ENCODE measurements around the gene GALNT17. TPM values are rescaled to one million over a fixed set of nuclear protein-coding genes. Genes with fewer than 3 reads are reported as not detected.
"Not testable (repeated sequence)": the region's sequence is repeated elsewhere in the genome, so short reads cannot be mapped to it uniquely, and the experiment has no call there.

Gene GALNT17
- total RNA-seq, 6 donors from 2014 or later, result 5.3 to 26.2 (median 10.1) TPM

- Histone ChIP-seq H3K27me3 (no peaks in the 10 kb centered on the region), H3K27ac (no peak overlapping the region), H3K9me3 (no peaks in the 10 kb centered on the region), H3K36me3 (no peaks in the 10 kb centered on the region), H3K4me1 (no peaks in the 10 kb centered on the region), H3K4me3 (no peak overlapping the region)
- ATAC-seq (ENCODE audit: low FRiP score in 2 of 2) (no peak), DNase-seq (no peak)
- TF ChIP-seq POLR2A (IDR thresholded peaks at IDR 0.05) (no peak), EP300 (IDR thresholded peaks at IDR 0.05) (no peak), POLR2AphosphoS5 (IDR thresholded peaks at IDR 0.05) (no peak), CTCF (IDR thresholded peaks at IDR 0.05) (no peak)
- 52 to 59% methylated on average over 2 of the region's 2 CpGs for WGBS, 2 donors
Measured at GRCh38 chr7:71574153-71574860, 442.4 kb downstream of the GALNT17 start.

- no peak for DNase-seq
- Histone ChIP-seq H3K4me3 (no peak overlapping the region), H3K36me3 (no peaks in the 10 kb centered on the region), H3K27ac (no peak overlapping the region), H3K9me3 (no peaks in the 10 kb centered on the region), H3K27me3 (no peaks in the 10 kb centered on the region), H3K4me1 (no peaks in the 10 kb centered on the region)
- TF ChIP-seq CTCF (IDR thresholded peaks at IDR 0.05), result no peak
- no peak for TF ChIP-seq POLR2AphosphoS5 (IDR thresholded peaks at IDR 0.05)
- no peak for TF ChIP-seq POLR2A (IDR thresholded peaks at IDR 0.05)
- TF ChIP-seq EP300 (IDR thresholded peaks at IDR 0.05), result no peak
- no peak for ATAC-seq (ENCODE audit: low FRiP score in 2 of 2)
- WGBS, 2 donors, result 70 to 82% methylated on average over 1 of the region's 1 CpG
Measured at GRCh38 chr7:71580027-71580426, 448.1 kb downstream of the GALNT17 start.

- Histone ChIP-seq H3K27me3 (no peaks in the 10 kb centered on the region), H3K4me3 (no peak overlapping the region), H3K4me1 (no peaks in the 10 kb centered on the region), H3K36me3 (no peaks in the 10 kb centered on the region), H3K9me3 (no peaks in the 10 kb centered on the region), H3K27ac (no peak overlapping the region)
- TF ChIP-seq CTCF (IDR thresholded peaks at IDR 0.05) (no peak), POLR2AphosphoS5 (IDR thresholded peaks at IDR 0.05) (no peak), POLR2A (IDR thresholded peaks at IDR 0.05) (no peak), EP300 (IDR thresholded peaks at IDR 0.05) (no peak)
- 60 to 63% methylated on average over 3 of the region's 3 CpGs for WGBS, 2 donors
- no peak for DNase-seq
- no peak for ATAC-seq (ENCODE audit: low FRiP score in 2 of 2)
Measured at GRCh38 chr7:71584256-71584655, 452.3 kb downstream of the GALNT17 start.

- 92% methylated on average over 6 to 7 of the region's 7 CpGs for WGBS, 2 donors
- H3K27ac ChIP-seq, result no peak overlapping the region
- no peak for TF ChIP-seq CTCF (IDR thresholded peaks at IDR 0.05)
- TF ChIP-seq POLR2A (IDR thresholded peaks at IDR 0.05), result no peak
- TF ChIP-seq POLR2AphosphoS5 (IDR thresholded peaks at IDR 0.05), result no peak
- no peak for TF ChIP-seq EP300 (IDR thresholded peaks at IDR 0.05)
- no peak for ATAC-seq (ENCODE audit: low FRiP score in 2 of 2)
- no peaks in the 10 kb centered on the region for H3K4me1 ChIP-seq
- H3K4me3 ChIP-seq, result no peak overlapping the region
- no peak for DNase-seq
- H3K9me3 ChIP-seq, result no peaks in the 10 kb centered on the region
- H3K36me3 ChIP-seq, result no peaks in the 10 kb centered on the region
- H3K27me3 ChIP-seq, result no peaks in the 10 kb centered on the region
Measured at GRCh38 chr7:71591876-71592275, 459.9 kb downstream of the GALNT17 start.

GRCh38 chr7:71592388-71592787 lies 460.4 kb downstream of the GALNT17 start:
- not testable (repeated sequence) for H3K4me3 ChIP-seq; H3K27ac ChIP-seq; H3K4me1 ChIP-seq; ATAC-seq (ENCODE audit: low FRiP score in 2 of 2); H3K36me3 ChIP-seq; H3K27me3 ChIP-seq; H3K9me3 ChIP-seq; DNase-seq
- WGBS, 2 donors, result 84 to 87% methylated on average over 4 of the region's 4 CpGs

Measured in upper lobe of left lung (tissue), 6 donors.